ENCODE data around the gene TADA2B.
"Not testable (repeated sequence)": the region's sequence is repeated elsewhere in the genome, so short reads cannot be mapped to it uniquely, and the experiment has no call there.

Gene TADA2B

DNA sequence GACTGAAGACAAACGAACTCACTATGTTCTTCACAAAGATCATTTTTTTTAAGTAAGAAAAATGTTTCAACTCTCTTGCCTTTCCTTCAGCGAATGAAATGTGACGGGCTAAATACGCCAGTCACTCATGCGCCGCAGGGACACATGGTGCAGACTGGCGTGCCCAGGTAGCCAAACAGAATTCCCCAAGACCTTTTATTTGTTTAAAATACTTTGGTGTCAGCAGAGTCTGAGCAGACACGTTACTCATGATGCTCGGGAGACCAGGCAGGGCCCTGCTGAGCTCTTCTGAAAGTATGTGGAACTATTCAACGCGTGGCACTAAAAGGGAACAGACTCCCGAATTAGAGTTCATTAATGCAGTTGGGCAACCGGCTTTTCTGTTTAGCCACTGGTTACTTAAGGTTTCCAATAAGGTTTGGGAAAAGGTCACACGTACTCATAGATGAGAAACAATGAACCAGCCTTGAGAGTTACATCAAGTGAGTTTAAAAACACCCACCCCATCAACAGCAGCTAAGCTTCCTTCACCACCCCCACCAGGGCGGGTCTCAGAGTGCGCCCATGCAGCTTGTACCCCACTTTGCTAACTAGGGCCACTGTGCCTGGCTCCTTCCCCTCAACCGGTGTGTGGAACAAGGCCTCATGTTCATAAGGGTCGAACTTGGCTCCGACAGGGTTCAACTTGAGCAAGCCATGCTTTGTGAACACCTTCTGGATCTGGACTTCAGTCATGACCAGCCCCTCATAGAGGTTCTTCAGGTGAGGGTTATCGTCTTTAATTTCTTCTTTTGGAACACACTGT, 17.4 kb downstream of the TADA2B start:
- no peak for DNase-seq (ENCODE audit: low spot score)

DNA sequence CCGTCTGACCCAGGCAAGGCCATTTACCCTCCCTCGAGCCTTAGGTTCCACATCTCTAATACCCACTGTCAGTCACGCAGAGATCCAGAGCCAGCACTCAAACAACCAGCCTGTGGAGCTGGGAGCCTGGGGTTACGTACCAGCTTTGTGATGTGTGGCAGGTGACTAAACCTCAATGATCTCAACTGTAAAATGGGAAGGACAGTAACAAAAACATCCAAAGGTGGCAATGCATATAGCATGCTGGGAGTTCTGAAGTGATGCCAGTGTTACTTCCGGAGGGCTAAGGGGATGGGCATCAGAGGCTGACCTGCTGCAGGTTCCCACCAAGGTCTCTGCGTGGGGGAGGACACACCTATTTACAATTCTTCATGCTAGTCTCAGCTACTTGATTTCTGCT, 18.6 kb downstream of the TADA2B start:
- DNase-seq (ENCODE audit: low spot score), result no peak

DNA sequence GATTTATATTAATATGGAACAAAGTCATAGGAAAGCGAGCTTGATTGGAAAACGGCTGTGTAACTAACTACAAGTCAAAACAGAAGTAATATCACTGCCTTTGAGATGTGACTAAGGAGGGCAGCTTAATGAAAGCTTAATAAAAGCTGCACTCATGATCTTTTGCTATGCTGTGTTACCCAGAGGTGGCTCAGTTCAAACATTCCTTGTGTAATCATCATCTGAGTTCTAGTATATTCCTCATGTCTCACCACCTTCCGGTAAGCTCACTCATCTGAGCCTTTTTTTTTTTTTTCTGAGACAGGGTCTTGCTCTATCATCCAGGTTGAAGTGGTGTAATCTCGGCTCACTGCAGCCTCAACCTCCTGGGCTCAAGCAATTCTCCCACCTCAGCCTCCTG, 19.6 kb downstream of the TADA2B start:
- DNase-seq (ENCODE audit: low spot score), result no peak

DNA sequence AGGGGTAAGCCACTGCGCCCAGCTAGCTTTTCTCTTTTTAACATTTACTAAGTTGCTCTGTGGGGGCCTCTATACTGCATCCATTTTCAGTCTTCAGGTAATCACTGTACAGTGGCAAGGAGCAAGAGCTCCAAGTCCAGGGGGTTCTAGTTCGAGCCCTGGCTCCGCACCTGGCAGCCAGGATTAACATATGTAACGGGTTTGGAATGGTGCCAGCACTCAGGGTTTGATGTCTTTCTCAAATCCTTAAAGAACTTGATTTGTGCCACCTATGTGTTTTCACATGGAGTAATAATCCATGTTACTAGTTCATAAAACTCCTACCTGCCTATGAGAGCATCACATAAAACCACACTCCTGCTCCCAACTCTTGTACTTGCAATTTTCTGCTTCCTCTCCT, 20.2 kb downstream of the TADA2B start:
- DNase-seq (ENCODE audit: low spot score), result no peak

DNA sequence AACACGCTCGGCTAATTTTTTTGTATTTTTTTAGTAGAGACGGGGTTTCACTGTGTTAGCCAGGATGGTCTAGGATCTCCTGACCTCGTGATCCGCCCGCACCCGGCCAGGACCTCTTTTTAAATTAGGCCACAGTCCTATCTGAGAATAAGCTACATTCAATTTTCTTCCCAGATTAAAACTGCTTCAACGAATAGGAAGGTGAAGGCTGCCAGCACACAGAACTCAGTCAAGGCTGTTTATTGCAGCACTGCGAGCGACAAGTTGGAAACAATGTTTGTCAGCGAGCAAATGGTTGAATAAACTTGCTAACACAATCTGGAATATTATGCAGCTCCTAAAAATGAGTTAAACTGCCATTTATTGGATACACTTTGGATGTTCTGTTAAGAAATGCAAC, 22.8 kb downstream of the TADA2B start:
- DNase-seq (ENCODE audit: low spot score), result no peak

DNA sequence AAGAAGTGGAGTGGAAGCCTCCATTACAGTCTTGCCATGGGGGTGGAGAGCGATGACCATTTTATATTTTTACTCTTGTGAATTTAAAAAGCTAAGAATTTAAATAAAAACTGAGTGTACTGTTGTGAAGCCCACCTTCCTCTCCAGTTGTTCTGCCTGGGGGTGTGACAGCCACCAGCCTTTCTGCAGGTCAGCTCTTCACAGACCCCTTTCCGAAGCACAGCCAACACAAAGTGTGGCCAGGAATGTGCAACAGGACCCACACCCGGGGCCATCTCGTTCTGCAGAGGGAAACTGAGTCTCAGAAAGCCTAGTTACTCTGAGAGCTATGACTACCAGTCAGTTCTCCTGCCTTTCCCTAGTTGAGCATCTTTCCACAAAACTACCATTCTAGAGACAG, 23.3 kb downstream of the TADA2B start:
- no peak for DNase-seq (ENCODE audit: low spot score)

DNA sequence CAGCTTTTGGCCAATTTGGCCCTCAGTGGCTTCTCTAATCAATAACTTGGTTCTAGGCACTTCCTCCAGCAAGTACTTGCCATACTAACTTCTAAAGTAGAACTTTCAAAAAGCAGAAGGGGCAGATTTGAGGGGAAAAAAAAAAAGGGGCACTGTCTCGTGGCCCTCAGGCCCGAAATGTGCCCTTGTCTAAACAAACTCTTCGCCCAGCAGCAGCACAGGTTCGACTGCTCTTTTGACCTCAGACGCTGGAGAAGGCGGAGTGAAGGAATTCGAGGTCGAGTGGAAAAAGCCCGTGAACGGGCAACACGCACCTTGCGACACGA, 23.9 kb downstream of the TADA2B start:
- no peak for DNase-seq (ENCODE audit: low spot score)

DNA sequence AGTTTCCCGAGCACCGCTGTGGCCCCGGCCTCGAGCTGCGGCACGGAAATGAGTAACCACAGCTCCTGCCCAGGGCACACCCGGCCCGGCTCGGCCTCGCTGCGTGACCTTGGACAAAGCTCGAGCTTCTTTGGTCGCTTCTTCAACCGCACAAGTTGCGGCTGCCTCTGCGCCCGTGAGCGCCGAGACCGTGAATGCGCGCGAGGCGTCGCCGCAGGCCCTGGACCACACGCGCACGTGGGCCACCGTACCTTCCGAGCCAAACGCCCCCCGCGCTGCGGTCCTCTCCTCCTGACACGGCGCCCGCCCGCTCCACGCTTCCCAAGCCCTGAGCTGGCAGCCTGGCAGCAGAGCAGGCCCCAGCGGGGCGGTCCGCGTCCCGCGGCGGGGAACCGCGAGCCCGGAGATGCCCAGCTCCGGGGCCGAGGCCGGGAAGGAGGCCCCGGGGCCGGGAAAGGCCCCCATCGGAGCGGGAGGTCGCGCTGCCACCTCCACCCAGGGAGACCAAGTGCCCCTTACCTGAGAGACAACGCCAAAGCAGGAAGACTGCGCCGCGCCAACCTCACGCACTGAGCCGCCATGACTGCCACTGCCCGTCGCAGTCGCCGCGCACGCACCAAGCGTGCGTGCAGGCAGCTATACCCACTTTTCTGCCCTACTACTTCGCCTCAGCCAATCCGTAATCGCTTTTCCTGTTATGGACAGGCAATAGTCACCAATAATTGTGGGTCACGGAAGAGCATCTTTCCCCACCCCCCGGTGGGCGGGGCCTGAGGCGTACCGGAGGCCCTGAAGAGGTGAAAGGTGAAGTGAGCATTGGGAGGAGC, 24.5 kb downstream of the TADA2B start, which contains the start of gene GRPEL1:
GRPEL1 (minus strand) TSS at position 613 of the 827 bp plus-strand sequence; CDS start at position 581, 32 bp downstream.
- DNase-seq (ENCODE audit: low spot score), result peak; percentile 97

DNA sequence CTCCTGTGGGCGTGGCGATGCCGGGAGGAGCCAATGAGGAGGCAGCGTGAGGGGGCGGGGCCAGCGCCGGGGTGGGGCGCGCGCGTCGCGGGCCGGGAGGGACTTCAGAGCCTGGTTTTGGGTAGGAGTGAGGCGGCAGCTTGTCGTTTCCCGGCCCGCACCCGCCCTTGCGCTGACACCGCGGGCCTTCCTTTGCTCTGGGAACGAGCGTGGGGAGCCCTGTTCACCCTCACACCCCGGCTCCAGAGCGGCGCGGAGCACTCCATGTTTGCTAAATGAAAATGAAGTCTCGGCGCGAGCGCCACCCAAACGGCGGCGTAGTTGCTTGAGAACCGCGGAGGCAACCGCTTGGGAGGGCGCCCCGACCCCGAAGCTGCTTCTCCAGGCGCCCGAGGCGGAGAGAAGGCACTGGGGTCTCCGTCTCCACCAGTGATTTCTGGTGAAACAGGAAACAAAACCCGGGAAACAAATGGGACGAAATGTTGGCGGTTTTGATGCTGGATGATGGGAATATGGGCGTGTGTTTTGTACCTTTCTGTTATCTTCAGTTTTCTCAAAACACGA, 25.2 kb downstream of the TADA2B start:
- DNase-seq (ENCODE audit: low spot score), result no peak

DNA sequence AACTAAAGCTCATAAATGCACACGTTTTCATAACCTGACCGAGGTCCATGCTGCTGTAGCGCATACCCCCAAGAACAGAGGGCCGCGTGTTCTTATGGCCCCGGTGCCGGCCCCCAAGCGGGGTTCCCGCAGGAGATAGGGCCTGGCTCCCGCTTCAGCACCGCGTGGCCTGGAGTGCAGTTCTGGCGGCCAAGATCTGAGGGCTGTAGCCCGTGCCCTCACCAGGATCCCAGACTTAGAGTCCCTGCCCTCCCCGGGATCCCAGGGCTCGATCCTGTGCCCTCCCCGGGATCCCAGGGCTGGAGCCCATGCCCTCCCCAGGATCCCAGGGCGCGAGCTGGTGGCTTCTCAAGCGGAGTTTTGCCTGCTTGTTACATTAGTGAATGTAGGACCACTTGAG, 25.7 kb downstream of the TADA2B start:
- DNase-seq (ENCODE audit: low spot score), result no peak

DNA sequence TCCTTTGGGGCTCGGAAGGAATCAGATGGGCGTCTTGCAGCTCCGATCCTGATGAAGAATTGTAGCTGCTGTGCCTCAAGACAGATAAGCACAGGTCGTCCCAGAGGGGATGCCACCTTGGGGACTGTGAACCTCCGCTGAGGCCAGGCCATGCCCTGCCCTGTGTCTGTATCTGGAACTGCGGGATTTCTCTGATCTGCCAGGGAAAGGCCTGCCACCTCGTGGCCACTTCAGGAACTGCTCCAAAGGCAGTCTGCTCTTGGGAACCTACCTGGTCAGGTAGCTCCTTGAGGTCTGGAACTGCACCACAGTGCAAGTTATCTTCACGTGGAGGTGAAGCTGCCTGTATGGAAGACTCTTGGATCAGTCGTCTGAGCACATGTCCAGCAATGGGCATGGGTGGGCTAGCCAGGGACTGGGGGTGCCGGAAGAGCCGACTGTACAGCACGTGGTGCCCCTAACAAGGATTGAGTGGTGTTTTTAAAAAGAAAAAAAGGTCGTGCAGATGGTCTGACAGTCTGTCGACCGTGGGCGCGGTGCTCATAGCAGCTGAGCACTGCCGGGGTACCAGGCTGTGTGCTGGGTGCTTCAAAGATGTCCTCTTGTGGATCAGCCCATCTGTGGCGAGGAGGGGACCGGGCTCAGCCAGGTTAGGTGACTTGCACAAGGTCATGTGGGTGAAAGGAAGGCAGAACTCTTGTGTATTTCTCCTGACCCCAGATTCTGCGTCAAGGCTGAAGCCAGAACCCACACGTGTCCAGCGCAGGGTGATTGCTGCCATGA, 27.7 kb downstream of the TADA2B start:
- peak; percentile 82 for DNase-seq (ENCODE audit: low spot score)

DNA sequence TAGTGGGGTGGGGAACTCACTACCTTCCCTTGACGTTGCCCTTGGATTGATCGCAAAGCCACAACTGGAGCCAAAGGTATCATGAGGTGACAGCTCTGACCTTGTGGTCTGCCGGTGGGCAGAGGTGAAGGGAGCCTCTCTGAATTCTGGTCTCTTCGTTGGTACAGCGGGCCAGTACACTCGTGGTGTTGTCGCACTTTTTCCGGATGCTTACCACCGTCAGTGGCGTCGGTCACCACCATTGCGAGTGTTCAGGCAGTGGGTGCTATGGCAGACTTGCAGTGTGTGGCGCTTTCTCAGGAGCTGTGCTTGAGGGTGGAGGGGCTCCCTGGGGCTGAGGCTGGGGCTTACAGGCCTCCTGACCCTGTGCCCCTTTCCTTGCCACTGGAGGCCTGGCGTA, 29.9 kb downstream of the TADA2B start:
- DNase-seq (ENCODE audit: low spot score), result no peak

DNA sequence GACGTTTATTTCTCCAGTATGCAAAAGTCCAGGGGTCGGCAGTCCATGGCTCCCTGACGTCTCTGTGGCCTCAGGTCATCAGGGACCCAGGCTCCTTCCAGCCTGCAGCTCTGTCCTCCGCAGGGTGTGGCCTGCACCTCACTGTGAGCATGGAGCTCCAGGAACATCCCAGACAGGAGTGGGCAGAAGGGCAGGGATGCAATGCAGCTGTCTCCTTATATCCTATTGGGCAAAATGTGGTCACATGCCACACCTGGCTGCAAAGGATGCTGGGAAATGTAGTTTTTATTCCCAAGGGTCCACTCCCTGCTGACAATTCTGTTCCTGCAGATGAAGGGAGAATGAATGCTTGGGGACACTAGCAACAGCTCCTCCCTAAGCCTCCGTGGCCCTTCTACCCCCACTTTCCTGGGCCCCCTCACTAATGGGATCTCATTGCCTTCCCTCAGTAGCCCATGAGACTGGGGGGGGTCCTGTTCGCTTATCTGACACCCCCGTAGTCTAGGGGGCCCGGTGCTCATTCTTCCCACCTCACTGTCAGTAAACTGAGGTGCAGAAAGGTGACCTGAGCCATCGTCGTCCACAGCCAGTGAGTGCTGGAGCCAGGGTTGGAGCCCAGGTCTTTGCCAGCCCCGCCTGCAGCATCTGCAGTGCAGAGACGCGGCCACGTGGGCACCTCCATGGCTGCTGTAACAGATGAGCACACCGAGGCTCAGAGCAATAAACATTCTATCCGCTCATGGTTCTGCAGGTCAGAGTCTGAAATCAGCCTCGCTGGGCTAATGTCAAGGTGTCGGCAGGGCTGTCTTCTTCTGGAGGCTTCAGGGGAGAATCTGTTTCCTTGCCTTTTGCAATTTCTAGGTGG, 30.6 kb downstream of the TADA2B start:
- DNase-seq (ENCODE audit: low spot score), result peak; percentile 81

DNA sequence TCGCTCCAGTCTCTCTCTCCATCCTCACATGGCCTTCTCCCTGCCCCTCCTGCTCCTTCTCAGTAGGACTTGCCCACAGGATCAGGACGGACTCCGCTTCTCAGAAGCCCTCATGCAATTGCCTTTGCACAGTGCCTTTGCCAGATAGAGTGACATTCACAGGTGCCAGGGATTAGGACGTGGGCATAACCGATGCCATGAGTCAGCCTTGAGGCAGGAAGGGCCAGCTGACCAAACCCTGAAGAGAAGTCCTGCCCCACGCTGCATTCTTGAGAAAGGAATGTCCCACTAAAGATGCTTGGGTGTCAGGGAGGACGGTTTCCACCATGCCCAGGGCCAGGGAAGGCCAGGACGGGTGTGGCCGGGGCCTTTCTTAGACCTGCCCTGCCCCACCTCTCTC, 31.3 kb downstream of the TADA2B start:
- DNase-seq (ENCODE audit: low spot score), result no peak

DNA sequence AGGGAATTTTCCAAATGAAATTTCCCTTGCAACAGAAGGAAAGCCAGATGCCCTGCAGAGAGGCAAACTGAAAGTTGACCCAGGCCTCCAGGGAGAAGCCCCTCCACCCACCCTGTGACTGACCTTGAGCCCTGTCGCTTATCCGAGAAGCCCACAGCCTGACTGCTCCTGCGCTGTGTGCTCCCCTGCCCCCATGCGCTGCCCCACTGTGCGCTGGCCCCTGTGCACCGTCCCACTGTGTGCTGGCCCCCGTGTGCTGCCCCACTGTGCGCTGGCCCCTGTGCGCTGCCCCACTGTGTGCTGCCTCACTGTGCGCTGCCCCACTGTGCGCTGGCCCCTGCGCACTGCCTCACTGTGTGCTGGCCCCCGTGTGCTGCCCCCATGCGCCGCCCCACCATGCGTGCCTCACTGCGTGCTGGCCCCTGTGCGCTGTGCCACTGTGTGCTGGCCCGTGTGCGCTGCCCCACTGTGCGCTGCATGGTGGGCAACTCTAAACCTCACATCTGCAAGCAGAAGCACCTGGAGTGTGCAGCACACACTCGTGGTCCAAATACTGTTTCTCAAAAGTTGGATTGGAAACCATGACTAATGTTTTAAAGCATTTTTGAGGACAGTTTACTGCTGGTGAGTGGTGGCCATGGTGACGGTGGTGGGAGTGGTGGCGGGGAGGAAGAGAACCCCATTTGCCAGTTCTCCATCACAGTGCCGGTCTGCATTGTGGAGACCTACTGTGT, 33.0 kb downstream of the TADA2B start:
- DNase-seq (ENCODE audit: low spot score), result no peak

DNA sequence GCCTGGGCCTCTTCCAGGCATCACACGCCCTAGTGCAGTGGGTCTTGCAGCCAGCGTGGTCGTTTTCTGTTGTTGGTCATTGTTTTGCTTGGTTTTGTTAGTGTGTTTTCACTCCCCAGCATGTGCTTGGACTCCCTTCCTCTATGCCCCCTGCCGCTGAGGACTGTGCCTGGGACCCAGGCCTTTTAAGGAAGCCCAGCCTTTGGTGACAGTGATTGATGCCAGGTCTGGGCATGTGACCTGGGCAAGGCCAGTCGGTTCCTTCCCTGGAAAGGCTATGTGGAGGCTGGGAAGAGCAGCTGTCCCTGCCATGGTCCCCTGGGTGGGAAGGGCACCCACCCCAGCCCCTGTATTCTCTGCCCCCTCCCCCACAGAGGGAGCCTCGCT, 33.5 kb downstream of the TADA2B start:
- DNase-seq (ENCODE audit: low spot score), result no peak

DNA sequence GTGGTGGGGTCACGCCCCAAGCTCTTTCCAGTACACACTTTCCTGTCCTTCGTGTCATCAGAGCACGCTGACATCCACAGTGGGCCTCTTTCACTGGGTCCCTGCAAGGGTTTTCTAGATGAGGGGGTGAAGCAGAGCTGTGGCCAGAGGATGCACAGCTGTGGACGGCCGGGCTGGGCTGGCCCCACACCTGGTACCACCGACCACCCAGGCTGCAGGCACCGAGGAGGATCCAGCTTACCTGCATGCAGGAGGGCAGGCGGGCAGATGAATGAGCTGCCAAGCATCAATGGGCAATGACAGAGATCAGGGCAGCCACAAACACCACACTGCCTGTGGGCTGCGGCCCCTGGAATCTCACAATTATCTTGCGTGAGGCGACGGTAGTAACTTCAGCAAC, 34.2 kb downstream of the TADA2B start:
- DNase-seq (ENCODE audit: low spot score), result no peak

DNA sequence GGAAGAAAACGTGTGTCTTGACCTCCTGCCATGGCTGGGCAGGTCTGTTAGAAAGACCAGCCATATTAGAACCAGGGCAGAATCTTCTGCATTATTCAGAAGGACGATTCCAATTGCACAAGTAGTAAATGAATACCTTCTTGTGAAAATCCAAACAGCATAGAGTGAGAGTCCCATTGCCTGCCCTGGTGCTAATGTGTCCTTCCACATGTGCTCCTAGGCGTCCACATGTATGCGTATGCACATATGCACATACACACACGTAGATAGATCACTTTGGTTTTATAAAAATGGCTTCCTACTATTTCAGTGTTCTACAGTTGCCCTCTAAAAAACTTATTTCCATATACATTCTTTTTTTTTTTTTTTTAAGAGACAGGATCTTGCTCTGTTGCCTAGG, 34.9 kb downstream of the TADA2B start:
- DNase-seq (ENCODE audit: low spot score), result no peak

DNA sequence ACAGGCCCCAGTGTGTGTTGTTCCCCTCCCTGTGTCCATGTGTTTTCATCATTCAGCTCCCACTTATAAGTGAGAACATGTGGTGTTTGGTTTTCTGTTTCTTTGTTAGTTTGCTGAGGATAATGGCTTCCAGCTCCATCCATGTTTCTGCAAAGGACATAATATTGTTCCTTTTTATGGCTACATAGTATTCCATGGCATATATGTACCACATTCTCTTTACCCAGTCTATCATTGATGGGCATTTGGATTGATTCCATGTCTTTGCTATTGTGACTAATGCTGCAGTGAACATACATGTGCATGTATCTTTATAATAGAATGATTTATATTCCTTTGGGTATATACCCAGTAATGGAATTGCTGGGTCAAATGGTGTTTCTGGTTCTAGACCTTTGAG, 36.3 kb downstream of the TADA2B start:
- DNase-seq (ENCODE audit: low spot score), result not testable (repeated sequence)

DNA sequence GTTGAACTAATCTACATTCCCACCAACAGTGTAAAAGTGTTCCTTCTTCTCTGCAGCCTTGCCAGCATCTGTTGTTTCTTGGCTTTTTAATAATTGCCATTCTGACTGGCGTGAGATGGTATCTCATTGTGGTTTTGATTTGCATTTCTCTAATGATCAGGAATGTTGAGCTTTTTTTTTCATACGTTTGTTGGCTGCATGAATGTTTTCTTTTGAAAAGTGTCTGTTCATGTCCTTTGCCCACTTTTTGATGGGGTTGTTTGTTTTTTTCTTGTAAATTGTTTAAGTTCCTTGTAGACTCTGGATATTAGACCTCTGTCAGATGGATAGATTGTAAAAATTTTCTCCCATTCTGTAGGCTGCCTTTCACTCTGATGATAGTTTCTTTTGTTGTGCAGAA, 36.7 kb downstream of the TADA2B start:
- not testable (repeated sequence) for DNase-seq (ENCODE audit: low spot score)
